HG02870 (cell line): Measurements from ENCODE around the gene CRYGB.
A peak's percentile ranks its signal among the peaks of the same experiment; 100 is the strongest.

Experiments
- ATAC-seq: cut with Tn5 transposase; IDR thresholded peaks from one replicate; pipeline ENCODE4 v1.9.1; 2021; ENCODE audit warnings: mild to moderate bottlenecking, moderate library complexity; ENCODE audit not compliant: unreplicated experiment

The CRYGB gene

GRCh38 chr2:208146006-208146405 lies at the start of gene CRYGB:
TSS of gene CRYGB (minus strand) at chr2:208146158. CDS start at chr2:208146120, 38 bp downstream.
- ATAC-seq = no peak

- ATAC-seq = no peak
Observed at GRCh38 chr2:208195531-208195930, 49.6 kb upstream of the CRYGB start.

- ATAC-seq = no peak
Observed at GRCh38 chr2:208192611-208193236, 46.8 kb upstream of the CRYGB start.

- no peak for ATAC-seq
Observed at GRCh38 chr2:208189810-208190503, 44.0 kb upstream of the CRYGB start, which contains the start of gene C2orf80. TSS of gene C2orf80 (minus strand) at chr2:208190030. CDS start at chr2:208186986, 3,044 bp downstream.

- no peak for ATAC-seq
Observed at GRCh38 chr2:208189069-208189809, 43.3 kb upstream of the CRYGB start.

GRCh38 chr2:208186893-208187292 lies 40.9 kb upstream of the CRYGB start:
- ATAC-seq = no peak

- ATAC-seq = no peak
Observed at GRCh38 chr2:208186465-208186864, 40.5 kb upstream of the CRYGB start.

GRCh38 chr2:208183972-208184705 lies 38.2 kb upstream of the CRYGB start:
- no peak for ATAC-seq

- no peak for ATAC-seq
Observed at GRCh38 chr2:208183526-208183925, 37.6 kb upstream of the CRYGB start.

GRCh38 chr2:208182835-208183234 lies 36.9 kb upstream of the CRYGB start:
- no peak for ATAC-seq

- no peak for ATAC-seq
Observed at GRCh38 chr2:208179028-208179609, 33.2 kb upstream of the CRYGB start.

- no peak for ATAC-seq
Observed at GRCh38 chr2:208175840-208176153, 29.8 kb upstream of the CRYGB start.

GRCh38 chr2:208175069-208175839 lies 29.3 kb upstream of the CRYGB start:
- peak; percentile 98 for ATAC-seq

- ATAC-seq = no peak
Observed at GRCh38 chr2:208174144-208174543, 28.2 kb upstream of the CRYGB start.

- no peak for ATAC-seq
Observed at GRCh38 chr2:208172125-208172524, 26.2 kb upstream of the CRYGB start.

- no peak for ATAC-seq
Observed at GRCh38 chr2:208164951-208165755, 19.2 kb upstream of the CRYGB start.

- ATAC-seq = no peak
Observed at GRCh38 chr2:208163489-208163888, 17.5 kb upstream of the CRYGB start, which contains the start of gene CRYGA. TSS of gene CRYGA (minus strand) at chr2:208163589. CDS start at chr2:208163556, 33 bp downstream.

- no peak for ATAC-seq
Observed at GRCh38 chr2:208156439-208156838, 10.5 kb upstream of the CRYGB start.

GRCh38 chr2:208153156-208153555 lies 7.2 kb upstream of the CRYGB start:
- no peak for ATAC-seq
